ENCODE measurements around the gene R3HDML.
"Not testable (repeated sequence)": the region's sequence is repeated elsewhere in the genome, so short reads cannot be mapped to it uniquely, and the experiment has no call there.

Gene R3HDML

GRCh38 chr20:44336725-44337380, at the start of gene R3HDML:
TSS of gene R3HDML (plus strand) at chr20:44337043. CDS start at chr20:44337158, 115 bp downstream.
- DNase-seq, result no peak

GRCh38 chr20:44287272-44288097, 49.4 kb upstream of the R3HDML start:
- no peak for DNase-seq

- no peak for DNase-seq
Observed at GRCh38 chr20:44288252-44288651, 48.6 kb upstream of the R3HDML start.

- no peak for DNase-seq
Observed at GRCh38 chr20:44291754-44292153, 45.1 kb upstream of the R3HDML start.

GRCh38 chr20:44296011-44296410, 40.8 kb upstream of the R3HDML start:
- no peak for DNase-seq

- no peak for DNase-seq
Observed at GRCh38 chr20:44297721-44298120, 39.1 kb upstream of the R3HDML start.

- not testable (repeated sequence) for DNase-seq
Observed at GRCh38 chr20:44299011-44299535, 37.8 kb upstream of the R3HDML start.

GRCh38 chr20:44301285-44301684, 35.6 kb upstream of the R3HDML start:
- no peak for DNase-seq

- no peak for DNase-seq
Observed at GRCh38 chr20:44302026-44302669, 34.7 kb upstream of the R3HDML start.

GRCh38 chr20:44302736-44303135, 34.1 kb upstream of the R3HDML start:
- no peak for DNase-seq

- no peak for DNase-seq
Observed at GRCh38 chr20:44304383-44304782, 32.5 kb upstream of the R3HDML start.

GRCh38 chr20:44306927-44307326, 29.9 kb upstream of the R3HDML start:
- DNase-seq, result no peak

GRCh38 chr20:44309763-44310663, 26.8 kb upstream of the R3HDML start:
- DNase-seq, result peak; percentile 3

- peak; percentile 95 for DNase-seq
Observed at GRCh38 chr20:44310664-44311639, 25.9 kb upstream of the R3HDML start, which contains the start of gene FITM2. TSS of gene FITM2 (minus strand) at chr20:44311202. CDS start at chr20:44311148, 54 bp downstream.

- no peak for DNase-seq
Observed at GRCh38 chr20:44314870-44315269, 22.0 kb upstream of the R3HDML start.

GRCh38 chr20:44319839-44320422, 16.9 kb upstream of the R3HDML start:
- no peak for DNase-seq

GRCh38 chr20:44324343-44324742, 12.5 kb upstream of the R3HDML start:
- DNase-seq, result no peak

- no peak for DNase-seq
Observed at GRCh38 chr20:44326391-44327159, 10.3 kb upstream of the R3HDML start.

GRCh38 chr20:44327748-44328147, 9.1 kb upstream of the R3HDML start:
- not testable (repeated sequence) for DNase-seq

- no peak for DNase-seq
Observed at GRCh38 chr20:44328428-44328827, 8.4 kb upstream of the R3HDML start.

All from GDM1 (cell line).